AG10803 (cell line): ENCODE data around the gene MCTP1.

ENCODE experiments used
- DNase-seq: peaks from one replicate; pipeline ENCODE4 v3.0.0; 2010; ENCODE audit warnings: low read depth
- H3K4me3 ChIP-seq: 2 replicates; pipeline ENCODE4 v1.5.1; 2011; ENCODE audit warnings: mild to moderate bottlenecking, low read length, control low read depth
- CTCF ChIP-seq: conservative IDR thresholded peaks from 2 replicates; pipeline ENCODE4 v1.5.1; 2011; ENCODE audit warnings: mild to moderate bottlenecking, low read length, control low read depth, inconsistent platforms

The MCTP1 gene

DNA sequence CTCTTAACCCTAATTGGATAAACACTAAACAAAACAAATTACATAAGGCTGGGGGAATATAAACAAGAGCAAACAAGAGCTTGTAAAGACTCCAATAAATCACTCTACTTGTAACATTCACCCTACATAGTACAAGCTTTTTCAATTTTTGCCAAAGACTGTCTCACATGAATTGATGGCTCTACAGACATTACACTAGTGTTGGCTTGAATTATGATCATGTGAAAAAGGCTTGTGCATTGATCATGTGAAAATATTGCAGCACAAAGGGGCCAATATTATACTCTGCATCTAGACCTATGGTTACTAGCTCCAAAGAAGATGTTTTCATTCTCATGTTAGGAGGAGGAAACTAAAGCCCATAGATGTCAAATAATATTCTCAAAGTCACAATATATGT is 212.6 kb downstream of the MCTP1 start:
- TF ChIP-seq CTCF: no peak
- H3K4me3 ChIP-seq: no peak overlapping the region
- no peak for DNase-seq

DNA sequence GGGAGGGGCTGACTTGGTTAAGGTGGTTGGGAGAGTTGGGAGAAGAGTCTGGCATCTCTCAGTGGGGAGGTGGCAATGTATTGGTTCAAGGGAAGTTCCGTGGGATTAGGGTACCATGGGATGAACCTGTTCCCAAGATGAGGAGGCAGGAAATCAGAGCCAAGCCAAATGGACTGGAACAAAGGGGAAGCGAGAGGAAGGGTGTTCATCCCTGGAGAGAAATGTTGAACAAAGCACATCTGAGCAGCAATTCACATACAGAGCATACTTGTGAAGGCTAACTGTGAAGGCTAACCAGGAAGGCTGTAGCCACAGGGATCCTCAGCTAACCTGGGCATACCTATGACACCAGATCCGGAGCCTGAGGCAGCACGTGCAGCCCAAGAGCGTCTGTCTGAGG is 214.0 kb downstream of the MCTP1 start:
- no peak overlapping the region for H3K4me3 ChIP-seq
- no peak for TF ChIP-seq CTCF
- no peak for DNase-seq

GRCh38 chr5:95070453-95070852 is 214.4 kb downstream of the MCTP1 start:
- DNase-seq: no peak
- H3K4me3 ChIP-seq: no peak overlapping the region
- no peak for TF ChIP-seq CTCF

DNA sequence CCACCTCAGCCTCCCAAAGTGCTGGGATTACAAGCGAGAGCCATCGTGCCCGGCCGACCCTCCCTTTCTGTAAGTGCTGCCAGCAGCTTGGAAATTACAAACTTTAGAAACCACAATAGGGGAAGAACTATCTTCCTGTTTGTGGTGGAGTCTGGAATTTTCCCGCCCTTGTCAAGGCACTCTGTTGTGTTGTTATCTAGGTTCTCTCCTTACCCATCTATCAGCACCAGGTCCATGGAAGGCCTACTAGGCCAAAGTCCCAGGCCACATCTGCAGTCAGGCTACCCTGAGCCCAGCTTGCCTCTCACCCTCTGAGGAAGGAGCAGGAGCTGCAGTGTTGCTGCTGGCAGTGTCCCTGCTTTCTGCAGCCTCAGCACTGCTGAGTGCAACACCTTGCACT is 214.9 kb downstream of the MCTP1 start:
- no peak overlapping the region for H3K4me3 ChIP-seq
- TF ChIP-seq CTCF: no peak
- DNase-seq: no peak

DNA sequence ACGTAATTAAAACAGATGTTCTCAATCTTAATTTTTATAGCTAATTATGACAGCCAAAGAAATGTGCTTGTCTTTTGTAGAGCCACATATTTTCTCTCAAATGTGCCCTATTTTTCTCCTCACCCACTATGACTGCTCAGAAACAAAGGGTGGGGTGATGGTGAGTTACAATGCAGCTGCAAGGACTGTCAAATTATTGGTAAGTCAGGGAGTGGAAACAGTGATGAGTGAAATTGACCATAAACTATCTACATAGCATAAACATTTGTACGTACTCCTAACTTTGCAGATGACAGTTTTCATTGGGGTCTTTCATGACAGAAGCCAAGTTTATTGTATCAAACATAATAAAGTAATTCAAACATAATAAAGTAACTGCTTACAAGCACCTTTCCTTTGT is 215.9 kb downstream of the MCTP1 start:
- H3K4me3 ChIP-seq: no peak overlapping the region
- TF ChIP-seq CTCF: no peak
- no peak for DNase-seq

DNA sequence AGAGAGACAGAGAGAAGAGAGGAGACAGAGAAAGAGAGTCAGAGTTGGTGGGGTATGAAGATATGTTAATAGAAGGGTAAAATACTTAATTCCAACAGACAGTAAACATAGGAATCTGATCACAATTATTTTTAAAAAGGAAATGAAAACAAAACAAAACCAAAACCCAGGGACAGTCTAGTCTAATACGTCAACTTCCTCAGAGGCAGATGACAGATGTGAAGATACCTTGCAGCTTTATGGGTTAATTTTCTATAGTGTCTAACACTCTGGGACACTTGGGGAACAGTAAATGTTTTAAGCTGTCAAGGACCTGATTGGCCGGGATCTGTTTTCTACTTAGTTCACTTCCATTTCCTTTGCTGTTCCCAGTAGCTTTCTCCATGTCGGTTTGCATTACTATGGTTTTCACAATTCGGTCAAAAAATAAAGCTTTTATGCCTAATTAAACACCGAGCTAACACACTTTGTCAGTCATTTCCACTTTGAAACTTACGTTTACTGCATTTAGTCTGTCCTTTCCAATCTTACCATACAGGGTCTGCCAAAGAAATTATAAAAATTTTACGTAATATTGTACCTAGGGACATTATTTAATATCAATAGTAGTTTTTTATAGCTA is 216.5 kb downstream of the MCTP1 start:
- TF ChIP-seq CTCF: no peak
- DNase-seq: no peak
- no peak overlapping the region for H3K4me3 ChIP-seq

GRCh38 chr5:95066048-95066447 is 218.8 kb downstream of the MCTP1 start:
- no peak for DNase-seq
- TF ChIP-seq CTCF: no peak
- no peak overlapping the region for H3K4me3 ChIP-seq
